Measurements from ENCODE around the gene OVCH2.
"Not testable (repeated sequence)": the region's sequence is repeated elsewhere in the genome, so short reads cannot be mapped to it uniquely, and the experiment has no call there.

OVCH2 gene

DNA sequence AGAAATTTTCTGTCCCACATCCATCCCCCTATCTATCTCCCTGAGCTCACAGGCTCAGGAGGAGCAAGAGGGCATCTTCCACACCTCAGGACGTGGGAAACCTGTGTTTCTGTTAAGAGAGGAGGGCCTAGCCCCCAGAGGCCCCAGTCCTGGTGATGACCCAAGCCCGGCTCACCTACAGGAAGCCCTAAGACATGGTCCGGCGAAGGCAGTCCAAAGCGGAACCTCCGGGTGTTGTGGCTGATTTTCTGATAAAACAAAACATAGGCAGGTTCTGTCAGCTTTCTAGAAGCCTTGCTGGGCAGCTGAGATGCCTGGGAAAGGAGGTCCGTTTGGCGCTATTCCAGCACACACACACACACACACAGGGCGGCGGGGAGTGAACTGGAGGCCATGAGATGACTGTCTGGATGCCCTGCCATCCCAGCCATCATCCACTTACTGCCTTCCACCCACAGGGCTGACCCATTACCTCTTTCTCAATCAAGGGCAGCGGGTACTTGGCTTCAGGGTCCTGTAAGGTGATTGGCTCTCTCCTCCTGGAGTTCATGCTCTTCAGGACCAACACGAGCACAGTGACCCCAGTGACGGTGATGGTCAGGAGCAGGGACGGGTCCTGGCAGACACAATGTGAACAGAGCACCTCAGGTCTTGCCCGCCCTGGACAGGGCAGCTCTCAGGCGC lies 33.9 kb downstream of the OVCH2 start:
- in situ Hi-C loops (cut with MboI; ENCODE audit: low pct_unique_long_range_greater_than_20kb, low sequenced_read_pairs) = loop anchor here (25.0 kb wide), 1 partner anchor 560 kb away; no protein-coding TSS in a partner anchor
- no peak for DNase-seq

DNA sequence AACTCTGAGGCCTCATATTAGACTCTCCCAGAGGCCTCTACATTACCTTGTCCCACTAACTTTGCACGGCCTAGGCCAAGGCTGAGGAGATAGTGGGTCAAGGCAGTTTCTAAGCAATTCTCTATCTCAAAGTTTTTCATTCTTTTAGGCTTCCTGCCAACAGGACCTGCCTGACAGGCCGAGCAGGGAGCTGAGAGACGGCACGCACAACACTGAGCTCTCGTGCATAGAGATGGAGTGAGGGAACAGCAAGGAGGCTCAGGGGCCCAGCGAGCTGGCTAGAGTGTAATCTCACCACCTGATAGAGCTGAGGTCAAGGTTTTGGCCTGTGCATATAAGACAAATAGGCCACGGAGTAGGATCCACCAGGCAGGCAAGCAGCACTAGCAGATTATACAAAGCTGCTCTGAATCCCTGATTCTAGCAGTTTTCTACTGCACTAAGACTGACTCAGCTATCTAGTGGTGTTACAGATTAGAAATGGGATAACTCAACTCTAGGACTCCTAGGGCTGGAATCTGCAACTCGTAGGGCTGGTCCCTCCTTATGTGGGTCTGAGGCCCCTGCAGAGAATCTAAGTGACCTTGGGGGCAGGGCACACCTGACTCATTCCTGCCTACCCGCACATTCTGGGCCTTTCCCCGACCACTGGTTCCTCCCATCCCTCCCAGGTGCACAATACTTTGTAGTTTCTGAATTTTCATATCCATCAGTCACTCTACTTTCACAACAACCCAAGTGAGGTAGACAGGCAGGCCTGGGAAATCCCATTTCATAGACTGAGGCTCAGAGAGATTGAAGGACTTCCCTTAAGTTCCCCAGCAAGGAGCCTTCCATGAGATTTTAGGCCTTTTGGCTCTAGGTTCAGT lies 34.7 kb downstream of the OVCH2 start:
- no peak for DNase-seq
- in situ Hi-C loops (cut with MboI; ENCODE audit: low pct_unique_long_range_greater_than_20kb, low sequenced_read_pairs) = loop anchor here (25.0 kb wide), 1 partner anchor 559 kb away; no protein-coding TSS in a partner anchor

DNA sequence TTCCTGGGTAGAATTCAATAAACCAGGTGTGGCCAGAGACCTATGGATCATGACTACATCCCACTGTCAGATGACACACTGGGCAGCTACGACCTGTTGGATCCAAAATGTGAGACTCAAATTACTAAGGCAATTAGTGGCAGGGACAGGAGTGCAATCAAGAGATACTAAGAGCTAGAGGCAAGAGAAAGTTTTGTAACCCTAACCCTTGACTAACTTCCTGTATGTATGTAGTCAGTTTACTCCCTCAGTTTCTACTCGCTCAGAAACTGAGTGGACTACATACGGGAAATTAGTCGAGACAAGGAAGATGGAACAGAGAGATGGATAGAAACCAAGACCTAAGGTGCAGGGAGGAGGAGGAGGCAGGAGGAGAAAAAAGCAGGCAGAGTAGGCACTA lies 35.6 kb downstream of the OVCH2 start:
- DNase-seq = no peak
- in situ Hi-C loops (cut with MboI; ENCODE audit: low pct_unique_long_range_greater_than_20kb, low sequenced_read_pairs) = loop anchor here (25.0 kb wide), 1 partner anchor 558 kb away; no protein-coding TSS in a partner anchor

DNA sequence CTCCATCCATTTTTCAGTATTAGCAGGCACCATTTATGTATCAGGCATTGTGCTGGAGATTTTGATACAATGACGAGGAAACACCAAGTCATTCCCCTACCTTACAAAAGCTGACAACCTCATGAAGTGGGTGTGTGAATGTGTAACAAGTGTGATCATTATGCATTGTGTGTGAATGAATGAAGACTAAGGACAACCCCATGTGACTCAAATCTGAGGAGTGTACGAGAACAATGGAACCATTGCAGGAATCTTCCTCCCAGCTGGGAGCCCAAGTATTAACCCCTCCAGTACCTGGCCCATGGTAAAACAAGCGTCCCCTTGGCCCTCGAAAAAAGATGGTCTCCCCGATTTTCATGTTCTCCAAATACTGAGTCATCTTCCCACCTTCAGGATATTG lies 37.4 kb downstream of the OVCH2 start:
- in situ Hi-C loops (cut with MboI; ENCODE audit: low pct_unique_long_range_greater_than_20kb, low sequenced_read_pairs) = loop anchor here (25.0 kb wide), 1 partner anchor 557 kb away; no protein-coding TSS in a partner anchor
- no peak for DNase-seq

DNA sequence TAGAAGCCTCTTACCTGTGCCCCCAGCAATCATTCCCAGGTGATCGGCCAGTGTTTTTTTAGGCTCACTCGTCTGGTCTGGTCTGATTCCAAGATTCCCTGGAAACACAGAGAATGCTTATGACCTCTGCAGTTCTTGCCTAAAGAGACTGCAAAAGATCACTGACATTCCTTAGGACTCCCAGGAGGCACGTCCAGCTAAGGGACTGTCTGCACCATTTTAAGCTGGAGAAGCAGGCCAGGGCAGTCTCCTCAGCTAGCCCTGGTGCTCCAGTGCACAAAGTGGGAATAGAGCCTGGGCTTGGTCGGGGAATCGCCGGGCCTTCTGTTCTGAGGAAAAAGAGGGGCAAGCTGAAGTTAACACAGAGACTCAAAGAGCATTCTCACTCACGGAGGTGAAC lies 37.8 kb downstream of the OVCH2 start:
- in situ Hi-C loops (cut with MboI; ENCODE audit: low pct_unique_long_range_greater_than_20kb, low sequenced_read_pairs) = loop anchor here (25.0 kb wide), 1 partner anchor 556 kb away; no protein-coding TSS in a partner anchor

DNA sequence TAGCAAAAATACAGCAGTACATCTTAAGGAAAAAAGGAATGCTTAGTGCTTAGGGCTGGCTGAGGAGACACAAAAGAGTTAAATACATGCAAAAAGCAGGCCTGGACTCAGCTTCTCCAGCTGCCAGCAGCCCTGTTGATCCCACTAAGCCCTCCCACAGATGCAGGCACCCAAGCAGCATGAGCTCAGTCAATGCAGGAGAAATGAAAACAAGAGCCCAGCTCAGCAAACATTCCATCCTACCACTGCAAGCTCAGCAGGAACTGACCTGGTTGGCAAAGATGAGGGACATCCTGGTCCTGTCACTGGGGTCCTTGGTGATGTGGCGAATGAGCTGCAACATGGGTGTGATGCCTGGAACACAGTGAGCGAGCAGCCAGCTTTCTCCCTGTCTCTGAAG lies 38.8 kb downstream of the OVCH2 start:
- no peak for DNase-seq
- in situ Hi-C loops (cut with MboI; ENCODE audit: low pct_unique_long_range_greater_than_20kb, low sequenced_read_pairs) = loop anchor here (25.0 kb wide), 1 partner anchor 555 kb away; no protein-coding TSS in a partner anchor

More for the DNA sequence above, 37.8 kb downstream of the OVCH2 start:
- no peak for DNase-seq

DNA sequence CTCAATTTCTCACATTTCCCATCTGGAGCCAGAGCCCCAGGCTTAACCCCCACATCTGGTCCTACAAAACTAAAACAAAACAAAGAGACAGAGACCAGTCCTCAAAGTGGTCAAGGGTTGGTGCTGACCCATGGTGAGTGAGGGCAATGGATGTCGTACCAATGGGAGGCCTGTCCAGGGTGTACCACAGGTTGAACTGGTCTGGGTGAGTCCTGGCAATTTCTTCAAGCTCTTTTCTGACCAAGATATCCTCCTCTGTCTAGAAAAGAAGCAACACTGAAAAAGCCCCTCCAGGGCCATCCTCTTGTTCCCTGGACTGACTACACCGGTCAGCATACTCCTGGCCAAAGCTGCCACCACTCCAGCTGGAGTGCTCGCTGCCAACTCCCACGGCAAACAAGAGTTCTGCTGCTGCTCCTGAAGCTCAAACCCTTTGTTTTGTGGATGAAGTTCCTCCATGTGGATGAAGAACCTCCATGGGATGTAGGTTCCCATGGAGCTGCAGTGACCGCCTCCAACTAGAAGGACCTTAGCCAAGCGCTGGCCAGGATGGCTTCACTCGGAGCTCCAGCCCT lies 39.9 kb downstream of the OVCH2 start:
- DNase-seq = no peak
- in situ Hi-C loops (cut with MboI; ENCODE audit: low pct_unique_long_range_greater_than_20kb, low sequenced_read_pairs) = loop anchor here (25.0 kb wide), 1 partner anchor 554 kb away; no protein-coding TSS in a partner anchor

DNA sequence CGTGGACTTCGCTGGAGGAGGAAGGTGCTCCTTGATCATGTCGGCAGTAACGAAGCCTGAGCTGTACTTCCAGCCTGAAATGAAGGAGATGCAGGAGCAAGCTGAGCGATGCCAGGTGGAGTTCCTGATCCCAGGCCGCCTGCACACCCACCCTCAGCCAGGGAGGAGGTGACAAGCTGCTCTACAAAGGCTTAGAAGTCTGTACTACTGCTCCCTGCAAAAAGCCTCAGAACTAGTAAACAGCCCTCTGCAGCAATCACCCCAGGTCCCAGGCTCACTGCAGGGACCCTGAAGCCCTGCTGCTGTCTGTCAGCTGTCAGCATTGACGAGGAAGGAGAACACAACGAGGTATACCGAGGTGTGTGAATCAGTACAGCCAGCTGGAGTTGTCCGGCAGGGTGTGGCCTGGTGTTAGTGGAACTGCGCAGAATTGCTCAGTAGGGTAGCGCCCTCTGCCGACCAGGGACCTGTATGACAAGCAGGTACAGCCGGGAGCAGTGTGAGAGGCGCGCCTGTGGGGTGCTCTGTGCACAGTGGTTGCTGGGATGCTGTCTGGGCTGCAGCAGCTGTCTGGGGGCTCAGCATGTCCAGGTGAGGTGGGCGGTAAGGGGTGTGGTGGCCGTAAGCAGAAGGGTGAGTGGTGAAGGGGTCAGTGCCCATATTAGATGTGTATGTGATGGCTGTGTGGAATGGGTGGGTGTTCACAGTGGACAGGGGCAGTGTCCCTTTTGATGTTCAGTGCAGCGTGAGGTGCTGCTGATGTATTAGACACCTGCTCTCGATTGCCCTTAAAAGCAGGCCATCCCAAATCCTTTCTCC lies 40.6 kb downstream of the OVCH2 start:
- in situ Hi-C loops (cut with MboI; ENCODE audit: low pct_unique_long_range_greater_than_20kb, low sequenced_read_pairs) = loop anchor here (25.0 kb wide), 1 partner anchor 553 kb away; no protein-coding TSS in a partner anchor
- peak; percentile 73 for DNase-seq

DNA sequence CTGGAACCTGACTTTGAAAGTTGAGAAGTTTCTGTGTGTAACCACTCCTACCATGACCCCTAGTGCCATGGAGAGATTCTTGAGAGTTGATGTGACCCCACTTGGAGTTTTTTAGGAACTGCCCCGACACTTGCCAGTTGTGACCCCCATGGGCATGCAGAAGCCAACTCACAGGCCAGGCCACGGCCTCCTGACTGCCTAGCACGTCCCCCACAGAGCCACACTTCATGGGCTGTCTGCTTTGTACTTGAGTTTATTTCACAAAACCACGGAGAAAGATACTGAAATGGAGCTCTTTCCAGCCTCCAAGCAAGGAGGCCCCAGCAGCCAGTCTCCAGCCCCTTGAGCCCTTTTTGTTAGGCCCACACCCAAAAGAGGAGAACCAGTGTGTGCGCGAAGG lies 41.4 kb downstream of the OVCH2 start:
- no peak for DNase-seq
- in situ Hi-C loops (cut with MboI; ENCODE audit: low pct_unique_long_range_greater_than_20kb, low sequenced_read_pairs) = loop anchor here (25.0 kb wide), 1 partner anchor 553 kb away; no protein-coding TSS in a partner anchor

DNA sequence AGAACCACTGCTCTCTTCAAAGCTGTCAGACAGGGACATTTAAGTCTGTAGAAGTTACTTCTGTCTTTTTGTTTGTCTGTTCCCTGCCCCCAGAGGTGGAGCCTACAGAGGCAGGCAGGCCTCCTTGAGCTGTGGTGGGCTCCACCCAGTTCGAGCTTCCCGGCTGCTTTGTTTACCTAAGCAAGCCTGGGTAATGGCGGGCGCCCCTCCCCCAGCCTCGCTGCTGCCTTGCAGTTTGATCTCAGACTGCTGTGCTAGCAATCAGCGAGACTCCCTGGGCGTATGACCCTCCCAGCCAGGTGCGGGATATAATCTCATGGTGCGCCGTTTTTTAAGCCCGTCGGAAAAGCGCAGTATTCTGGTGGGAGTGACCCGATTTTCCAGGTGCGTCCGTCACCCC lies 42.7 kb downstream of the OVCH2 start:
- in situ Hi-C loops (cut with MboI; ENCODE audit: low pct_unique_long_range_greater_than_20kb, low sequenced_read_pairs) = loop anchor here (25.0 kb wide), 1 partner anchor 551 kb away; no protein-coding TSS in a partner anchor
- DNase-seq = not testable (repeated sequence)

DNA sequence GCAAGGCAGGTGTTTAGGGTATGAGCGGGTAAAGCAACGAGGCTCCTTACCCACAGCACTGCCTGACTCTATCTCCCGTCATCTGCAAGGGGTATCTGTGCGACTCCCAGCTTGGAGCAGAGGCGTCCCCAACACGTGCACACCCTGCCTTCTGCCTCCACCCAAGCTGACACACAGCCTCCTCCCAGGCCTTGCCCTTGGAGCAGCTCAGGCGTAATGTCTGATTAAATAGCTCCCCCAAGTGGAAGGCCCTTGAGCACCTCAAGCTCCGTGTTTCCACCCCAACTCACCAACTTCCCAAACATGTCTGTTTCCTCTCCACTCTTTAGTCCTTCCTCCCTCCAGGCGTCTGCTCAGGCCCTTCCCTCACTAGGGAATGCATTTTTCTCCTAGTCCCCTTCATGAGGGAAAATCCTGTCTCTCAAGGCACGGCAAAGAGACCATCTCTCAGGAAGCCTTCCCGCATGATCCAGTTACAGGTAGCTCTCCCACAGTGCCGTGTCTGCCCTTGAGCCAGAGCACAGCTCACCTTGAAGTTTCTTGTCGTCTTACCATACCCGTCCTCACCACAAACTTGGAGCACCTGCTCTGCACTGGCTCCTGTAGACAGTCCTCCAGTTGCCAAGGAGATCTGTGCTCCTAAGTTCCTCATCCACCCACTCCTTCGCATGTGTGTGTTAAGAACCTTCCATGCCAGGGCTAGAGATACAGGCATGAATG lies 48.8 kb downstream of the OVCH2 start:
- DNase-seq = peak; percentile 75

DNA sequence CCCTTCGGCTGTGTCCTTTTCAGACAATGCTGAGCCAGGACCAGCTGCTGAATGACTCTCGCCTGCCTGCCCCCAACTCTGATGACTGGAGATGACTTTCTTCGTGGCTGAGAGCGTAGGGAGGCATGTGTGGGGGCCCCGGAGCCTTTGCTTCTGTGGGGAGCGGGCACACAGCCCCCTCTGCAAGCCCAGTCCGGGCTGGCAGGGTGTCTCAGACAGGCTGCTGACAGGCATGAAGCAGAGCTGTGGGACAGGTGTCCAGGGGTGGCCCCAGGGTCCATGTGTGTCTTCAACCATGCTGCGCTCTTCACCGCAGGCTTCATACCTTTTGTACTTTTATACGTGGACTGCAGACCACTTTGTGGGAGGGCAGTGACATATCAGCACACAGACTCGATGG lies 49.6 kb downstream of the OVCH2 start:
- DNase-seq = no peak
- in situ Hi-C loops (cut with MboI; ENCODE audit: low pct_unique_long_range_greater_than_20kb, low sequenced_read_pairs) = loop anchor here (25.0 kb wide), 1 partner anchor 544 kb away; no protein-coding TSS in a partner anchor

More for the DNA sequence above, 48.8 kb downstream of the OVCH2 start:
- in situ Hi-C loops (cut with MboI; ENCODE audit: low pct_unique_long_range_greater_than_20kb, low sequenced_read_pairs) = loop anchor here (25.0 kb wide), 1 partner anchor 545 kb away; no protein-coding TSS in a partner anchor

DNA sequence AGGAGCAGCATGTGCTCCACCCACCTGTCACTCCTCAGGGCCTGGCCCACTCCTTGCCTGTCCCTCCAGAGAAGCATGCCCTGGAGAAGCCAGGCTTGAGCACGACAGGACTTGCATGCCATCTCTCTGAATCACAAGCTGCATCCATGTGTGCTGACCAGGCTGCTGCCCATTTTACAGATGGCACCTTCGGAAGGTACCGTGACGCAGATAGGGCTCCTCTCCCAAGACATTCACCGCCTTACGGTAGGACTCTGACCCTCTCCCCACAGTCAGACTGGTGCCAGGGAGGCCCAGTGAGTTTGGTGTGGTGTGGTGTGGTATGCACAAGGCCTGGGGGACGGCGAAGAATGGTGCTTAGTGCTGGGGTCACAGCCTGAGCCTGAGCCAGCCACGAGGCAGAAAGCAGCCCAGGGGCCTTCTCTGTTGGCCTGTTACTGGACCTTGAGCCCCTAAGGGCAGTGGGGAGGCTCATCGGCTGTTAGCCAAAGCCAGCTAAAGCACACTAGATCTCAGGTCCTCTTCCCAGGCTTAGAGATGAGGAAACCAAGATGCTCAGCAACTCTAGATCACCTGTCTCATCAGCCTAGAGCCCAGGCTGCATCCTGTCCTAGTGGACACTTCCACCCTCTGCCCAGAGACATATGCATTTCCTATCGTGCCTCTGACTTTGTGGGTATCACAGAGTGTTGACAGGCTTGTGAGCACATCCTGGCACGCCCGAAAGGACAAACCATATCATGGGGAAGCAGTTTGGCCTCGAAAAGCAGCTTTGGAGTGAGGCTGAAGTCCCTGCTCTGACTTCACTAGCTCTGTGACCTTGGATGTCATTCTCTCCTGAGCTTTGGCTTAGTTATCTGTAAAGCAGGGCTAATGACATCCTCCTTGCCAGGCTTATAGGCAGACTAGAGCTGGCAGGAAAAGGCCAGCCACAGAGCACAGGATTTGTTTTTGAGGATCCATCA lies 50.7 kb downstream of the OVCH2 start:
- no peak for DNase-seq
- in situ Hi-C loops (cut with MboI; ENCODE audit: low pct_unique_long_range_greater_than_20kb, low sequenced_read_pairs) = loop anchor here (25.0 kb wide), 1 partner anchor 543 kb away; no protein-coding TSS in a partner anchor

DNA sequence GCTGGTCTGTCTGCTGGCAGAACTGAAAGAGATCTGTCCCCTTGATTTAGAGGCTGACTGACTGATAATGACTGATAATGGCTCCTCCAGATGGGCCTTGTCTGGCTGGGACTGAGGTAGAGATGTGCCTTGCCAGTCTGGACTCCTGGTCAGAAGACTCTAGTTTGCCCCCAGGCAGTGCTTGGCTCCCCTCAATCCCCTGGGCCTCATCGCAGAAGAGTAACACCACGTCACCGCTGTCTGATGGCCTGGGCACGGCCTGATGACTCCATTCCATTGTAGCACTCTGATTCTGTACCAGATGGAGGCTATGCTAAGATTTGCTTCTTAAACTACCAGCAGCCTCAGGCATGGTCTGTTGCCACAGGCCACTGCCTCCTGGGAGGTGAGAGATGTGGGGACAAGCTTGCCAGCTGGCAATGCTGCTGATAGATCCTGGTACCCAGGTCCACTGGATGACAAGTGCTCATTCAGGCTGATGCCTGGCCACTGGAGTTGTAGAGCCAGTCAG lies 52.0 kb downstream of the OVCH2 start:
- in situ Hi-C loops (cut with MboI; ENCODE audit: low pct_unique_long_range_greater_than_20kb, low sequenced_read_pairs) = loop anchor here (25.0 kb wide), 1 partner anchor 542 kb away; no protein-coding TSS in a partner anchor
- no peak for DNase-seq

DNA sequence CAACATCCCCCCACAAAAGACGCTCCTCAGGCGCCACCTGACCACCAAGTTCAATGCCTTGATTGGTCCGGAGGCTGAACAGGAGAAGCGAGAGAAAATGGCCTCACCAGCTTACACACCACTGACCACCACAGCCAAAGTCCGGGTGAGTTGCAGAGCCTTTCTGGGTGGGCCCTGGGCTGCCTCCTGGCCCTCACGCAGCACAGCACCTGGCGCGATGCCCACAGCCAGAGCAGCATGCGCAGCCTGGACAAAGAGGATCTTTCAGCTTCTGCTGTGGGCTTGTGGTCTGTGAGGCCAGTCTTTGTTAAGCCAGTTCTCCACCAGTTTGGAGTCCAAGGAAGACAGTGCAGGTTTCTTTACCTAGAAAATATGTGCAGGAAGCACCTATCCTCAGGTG lies 54.6 kb downstream of the OVCH2 start:
- no peak for DNase-seq
- in situ Hi-C loops (cut with MboI; ENCODE audit: low pct_unique_long_range_greater_than_20kb, low sequenced_read_pairs) = loop anchor here (25.0 kb wide), 1 partner anchor 539 kb away; no protein-coding TSS in a partner anchor

DNA sequence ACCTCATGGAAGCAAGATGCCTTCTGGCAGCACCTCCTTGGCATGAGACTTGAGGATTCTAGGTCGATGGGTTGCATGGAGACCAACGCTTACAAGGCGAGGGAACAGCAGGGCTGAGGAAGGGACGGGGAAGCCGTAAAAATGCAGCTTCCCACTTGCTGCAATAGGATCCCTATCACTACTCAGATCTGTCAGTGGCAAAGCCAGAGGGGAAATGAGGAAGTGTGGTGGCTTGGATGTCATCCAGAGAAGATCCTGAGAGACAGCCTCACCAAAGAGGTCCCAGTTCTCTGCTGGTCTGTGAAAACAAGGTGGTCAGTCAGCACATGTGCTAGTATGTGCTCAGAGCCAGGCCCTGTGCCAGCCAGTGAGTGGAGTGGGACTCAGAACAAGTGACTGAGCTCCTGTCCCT lies 55.1 kb downstream of the OVCH2 start:
- in situ Hi-C loops (cut with MboI; ENCODE audit: low pct_unique_long_range_greater_than_20kb, low sequenced_read_pairs) = loop anchor here (25.0 kb wide), 1 partner anchor 539 kb away; no protein-coding TSS in a partner anchor
- DNase-seq = peak; percentile 85

Data from KBM-7 (cell line).